AG04450 (cell line): ENCODE data around the gene SMAD7. TPM values are rescaled to one million over a fixed set of nuclear protein-coding genes. Genes with fewer than 3 reads are reported as not detected.

Experiments used
- CTCF ChIA-PET: fragments of 300-600, 350-600 bp; formaldehyde crosslinking; extraction: SDS; loops from one replicate; lab custom pipeline; 2022; ENCODE audit warnings: antibody characterized with exemption, inconsistent platforms; lab: Charles Lee
- POLR2A ChIA-PET: fragments of 350-600 bp; formaldehyde crosslinking; extraction: SDS; loops from one replicate; lab custom pipeline; 2021; ENCODE audit warnings: antibody characterized with exemption, inconsistent platforms; lab: Yijun Ruan, JAX
- DNase-seq: peaks from one replicate; pipeline ENCODE4 v3.0.0-alpha.2; 2011; ENCODE audit warnings: low read depth, low spot score
- H3K27ac ChIP-seq: one replicate; pipeline ENCODE4 v1.5.1; 2012; ENCODE audit warnings: low read depth, low read length, control low read depth
- H3K27me3 ChIP-seq: one replicate; pipeline ENCODE4 v1.6.0; 2012; ENCODE audit warnings: low read length; ENCODE audit not compliant: control insufficient read depth, insufficient read depth
- H3K4me3 ChIP-seq: 2 replicates; pipeline ENCODE4 v1.5.1; 2011; ENCODE audit warnings: mild to moderate bottlenecking, low read depth, low read length, control low read depth
- H3K9me3 ChIP-seq: 2 replicates; pipeline ENCODE4 v1.5.1; 2012; ENCODE audit warnings: low read length; ENCODE audit not compliant: control insufficient read depth, insufficient read depth
- polyA plus RNA-seq: library from polyadenylated mRNA; depleted of rRNA; stranded (reverse); fragments of >200 nt; gene quantifications from 2 replicates; pipeline ENCODE4 v1.2.3, GENCODE V29; 2011
- TF ChIP-seq, protein P1 (sequence below): IDR thresholded peaks from 2 replicates; pipeline ENCODE4 v1.5.1; 2011; ENCODE audit warnings: low read depth, low read length, control low read depth, inconsistent platforms

The SMAD7 gene
- polyA plus RNA-seq, 1 experiment, result 8.0 TPM

DNA sequence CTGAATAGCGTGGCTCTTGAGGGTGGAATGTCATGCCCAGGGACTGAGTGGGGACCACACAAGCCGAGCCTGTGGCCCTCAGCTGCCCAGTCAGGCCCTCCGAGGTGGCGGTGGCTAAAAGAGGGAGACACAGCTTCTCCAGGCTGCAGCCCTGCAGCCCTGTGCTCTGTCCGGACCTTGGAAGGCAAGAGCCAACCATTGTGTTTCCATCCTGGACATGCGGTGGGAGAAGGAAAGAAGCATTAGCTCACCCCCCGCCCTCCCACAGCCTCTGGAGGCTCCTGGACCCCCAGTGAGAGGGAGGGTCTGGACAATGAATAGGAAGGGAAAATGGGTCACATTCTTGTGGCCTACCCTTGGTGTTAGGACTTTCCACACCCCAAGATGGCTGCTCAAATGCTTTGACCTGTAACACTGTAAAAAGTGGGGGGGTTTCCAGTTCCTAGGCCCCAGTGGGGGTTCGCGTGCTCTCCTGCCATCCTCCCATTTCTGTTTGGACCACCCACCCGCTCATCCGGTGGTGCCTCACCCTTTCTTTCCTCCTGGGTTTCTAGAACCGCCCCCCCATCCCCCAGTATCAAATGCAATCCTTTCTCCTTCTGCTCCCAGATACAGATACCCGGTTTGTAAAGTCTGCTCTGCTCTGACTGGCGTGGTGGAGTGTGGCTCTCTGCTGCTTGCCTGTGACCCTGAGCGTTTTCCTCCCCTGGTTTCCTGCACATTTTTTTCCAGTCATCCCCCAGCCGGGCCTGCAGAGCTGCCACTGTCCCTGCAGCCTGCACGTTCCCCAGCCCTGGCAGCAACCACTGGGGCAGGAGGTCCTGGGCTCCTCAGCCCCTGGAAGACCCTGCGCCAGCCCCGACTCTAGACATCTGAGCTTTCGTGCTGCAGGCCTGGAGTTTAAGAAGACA, 36.3 kb upstream of the SMAD7 start:
- Histone ChIP-seq H3K27me3 (no peaks in the 10 kb centered on the region), H3K27ac (no peak overlapping the region), H3K4me3 (no peak overlapping the region), H3K9me3 (peaks cover 4% of the 10 kb centered on the region; the same call in 1 of the 2 replicates)
- ChIA-PET CTCF (no interaction called here), POLR2A (no interaction called here)
- no peak for DNase-seq
- TF ChIP-seq, protein P1, sequence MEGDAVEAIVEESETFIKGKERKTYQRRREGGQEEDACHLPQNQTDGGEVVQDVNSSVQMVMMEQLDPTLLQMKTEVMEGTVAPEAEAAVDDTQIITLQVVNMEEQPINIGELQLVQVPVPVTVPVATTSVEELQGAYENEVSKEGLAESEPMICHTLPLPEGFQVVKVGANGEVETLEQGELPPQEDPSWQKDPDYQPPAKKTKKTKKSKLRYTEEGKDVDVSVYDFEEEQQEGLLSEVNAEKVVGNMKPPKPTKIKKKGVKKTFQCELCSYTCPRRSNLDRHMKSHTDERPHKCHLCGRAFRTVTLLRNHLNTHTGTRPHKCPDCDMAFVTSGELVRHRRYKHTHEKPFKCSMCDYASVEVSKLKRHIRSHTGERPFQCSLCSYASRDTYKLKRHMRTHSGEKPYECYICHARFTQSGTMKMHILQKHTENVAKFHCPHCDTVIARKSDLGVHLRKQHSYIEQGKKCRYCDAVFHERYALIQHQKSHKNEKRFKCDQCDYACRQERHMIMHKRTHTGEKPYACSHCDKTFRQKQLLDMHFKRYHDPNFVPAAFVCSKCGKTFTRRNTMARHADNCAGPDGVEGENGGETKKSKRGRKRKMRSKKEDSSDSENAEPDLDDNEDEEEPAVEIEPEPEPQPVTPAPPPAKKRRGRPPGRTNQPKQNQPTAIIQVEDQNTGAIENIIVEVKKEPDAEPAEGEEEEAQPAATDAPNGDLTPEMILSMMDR, result no peak

DNA sequence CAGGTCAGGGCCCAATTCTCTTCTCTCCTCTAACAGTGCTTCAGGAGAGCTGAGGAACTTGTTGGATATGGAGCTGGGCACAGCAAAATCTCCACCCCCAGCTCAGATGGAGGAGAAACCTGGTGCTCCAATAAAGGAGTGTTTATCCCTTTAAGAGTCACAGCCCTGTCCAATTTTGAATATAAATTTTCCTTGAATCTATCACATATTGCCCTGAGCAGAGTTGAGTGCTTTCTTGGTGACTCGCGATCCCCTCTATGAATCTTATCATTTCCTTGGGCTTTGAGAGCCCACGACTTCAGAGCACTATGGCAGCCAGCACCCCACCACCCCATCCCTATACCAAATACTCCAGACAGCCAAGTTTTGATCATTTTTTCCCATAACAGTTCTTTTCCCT, 34.4 kb upstream of the SMAD7 start:
- Histone ChIP-seq H3K9me3 (peaks cover 4% of the 10 kb centered on the region; the same call in 1 of the 2 replicates), H3K27me3 (no peaks in the 10 kb centered on the region), H3K4me3 (no peak overlapping the region), H3K27ac (no peak overlapping the region)
- no peak for DNase-seq
- ChIA-PET POLR2A (no interaction called here), CTCF (no interaction called here)
- TF ChIP-seq, protein P1, result no peak

DNA sequence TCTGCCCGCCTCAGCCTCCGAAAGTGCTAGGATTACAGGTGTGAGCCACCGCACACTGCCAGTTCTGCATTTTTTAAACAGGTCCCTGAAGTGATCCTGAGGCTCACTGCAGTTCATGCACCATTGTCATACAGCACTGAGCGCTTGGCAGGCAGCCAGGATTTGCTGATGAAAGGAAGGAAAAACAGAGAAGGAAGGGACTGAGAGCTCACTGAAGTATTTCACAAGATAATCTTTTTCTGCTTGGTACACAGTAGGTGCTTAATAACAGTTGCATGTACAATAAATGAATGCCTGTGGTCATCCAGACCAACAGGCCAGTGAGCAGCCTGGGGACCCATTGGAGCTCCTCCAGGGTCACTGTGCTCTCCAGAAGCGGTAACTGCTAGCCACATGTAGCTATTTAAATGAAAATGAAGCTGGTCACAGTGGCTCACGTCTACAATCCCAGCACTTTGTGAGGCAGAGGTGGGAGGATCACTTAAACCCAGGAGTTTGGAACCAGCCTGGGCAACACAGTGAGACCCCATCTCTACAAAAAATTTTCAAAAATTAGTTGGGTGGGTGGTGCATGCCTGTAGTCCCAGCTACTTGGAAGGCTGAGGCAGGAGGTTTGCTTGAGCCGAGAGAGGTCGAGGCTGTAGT, 33.1 kb upstream of the SMAD7 start:
- H3K4me3 ChIP-seq, result no peak overlapping the region
- peaks cover 4% of the 10 kb centered on the region; the same call in 1 of the 2 replicates for H3K9me3 ChIP-seq
- TF ChIP-seq, protein P1, result no peak
- ChIA-PET POLR2A (no interaction called here), CTCF (no interaction called here)
- no peak overlapping the region for H3K27ac ChIP-seq
- DNase-seq, result no peak
- H3K27me3 ChIP-seq, result no peaks in the 10 kb centered on the region

DNA sequence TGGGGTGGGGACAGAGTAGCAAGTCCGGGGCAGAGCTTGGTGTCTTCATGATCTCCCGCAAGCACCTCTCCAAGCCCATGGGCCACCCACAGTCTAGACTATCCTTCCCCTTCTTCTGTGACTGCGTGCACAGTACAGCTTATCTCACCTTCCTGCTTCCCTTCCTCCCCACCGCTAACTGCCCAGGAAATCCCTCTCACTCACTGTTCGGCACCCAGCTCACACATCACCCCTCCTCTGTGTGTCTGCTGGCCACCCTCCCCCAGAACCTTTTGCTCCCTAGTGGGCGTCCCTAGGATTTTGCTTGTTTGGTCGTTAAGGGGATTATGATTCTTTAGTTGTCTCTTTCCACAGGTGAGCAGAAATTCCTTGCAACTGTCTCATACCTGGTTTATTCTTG, 31.5 kb upstream of the SMAD7 start:
- Histone ChIP-seq H3K4me3 (no peak overlapping the region), H3K27me3 (no peaks in the 10 kb centered on the region), H3K27ac (no peak overlapping the region), H3K9me3 (peaks cover under 1% of the 10 kb centered on the region; the same call in 1 of the 2 replicates)
- CTCF ChIA-PET, result interaction anchor here (0.9 kb wide), 1 partner anchor 30 kb away, joined by 4 read pairs; no protein-coding TSS in a partner anchor
- TF ChIP-seq, protein P1, result no peak
- POLR2A ChIA-PET, result no interaction called here
- DNase-seq, result no peak
